Stimulated activated CD4-positive, alpha-beta T cell treated with anti-CD3 and anti-CD28 coated beads, Interleukin-1b, Interleukin-23, amount 100 ng/mL, for 48 hours (primary cell): ENCODE results near the gene MRPL37.
"Not testable (repeated sequence)": the region's sequence is repeated elsewhere in the genome, so short reads cannot be mapped to it uniquely, and the experiment has no call there.

Experiments
- DNase-seq: peaks from one replicate; pipeline ENCODE4 v3.0.0-alpha.2; 2020

The MRPL37 gene

DNA sequence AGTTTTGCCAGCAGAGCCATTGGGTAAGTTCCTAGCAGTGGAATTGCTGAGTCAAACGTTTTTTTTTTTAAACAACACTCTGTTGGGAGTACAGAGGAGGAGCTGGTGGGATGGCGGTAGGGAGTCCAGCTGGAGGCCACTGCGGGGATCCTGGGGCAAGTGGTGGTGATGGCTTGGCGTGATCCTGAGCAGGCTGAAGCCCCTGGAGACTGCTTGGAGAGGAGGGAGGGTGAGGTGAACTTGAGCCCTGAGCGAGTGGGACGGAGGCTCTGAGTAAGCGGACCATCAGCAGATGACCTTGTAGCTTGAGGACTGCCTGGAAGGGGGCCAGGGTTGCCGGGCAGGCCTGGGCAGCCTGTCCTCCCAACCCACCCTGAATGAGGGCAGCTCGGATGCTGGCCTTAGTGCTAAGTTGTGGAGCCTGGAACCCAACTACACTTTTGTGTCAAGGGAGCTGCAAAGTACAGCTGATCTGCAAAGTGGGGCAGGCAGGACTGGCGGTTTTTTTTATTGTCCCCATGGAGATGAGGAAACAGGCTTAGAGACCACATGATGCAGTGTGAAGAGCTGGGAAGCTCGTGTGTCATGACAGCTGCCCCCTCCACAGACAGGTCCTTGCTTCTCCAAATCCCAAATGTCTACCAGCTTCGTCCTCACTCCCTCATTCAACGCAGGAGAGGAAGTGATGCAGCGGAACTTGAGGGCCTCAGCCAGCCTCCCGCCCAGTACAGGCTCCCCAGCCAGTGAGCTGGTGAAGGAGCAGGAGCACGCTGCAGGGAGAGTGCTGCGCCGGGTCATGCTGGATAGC is 20.2 kb downstream of the MRPL37 start:
- no peak for DNase-seq

DNA sequence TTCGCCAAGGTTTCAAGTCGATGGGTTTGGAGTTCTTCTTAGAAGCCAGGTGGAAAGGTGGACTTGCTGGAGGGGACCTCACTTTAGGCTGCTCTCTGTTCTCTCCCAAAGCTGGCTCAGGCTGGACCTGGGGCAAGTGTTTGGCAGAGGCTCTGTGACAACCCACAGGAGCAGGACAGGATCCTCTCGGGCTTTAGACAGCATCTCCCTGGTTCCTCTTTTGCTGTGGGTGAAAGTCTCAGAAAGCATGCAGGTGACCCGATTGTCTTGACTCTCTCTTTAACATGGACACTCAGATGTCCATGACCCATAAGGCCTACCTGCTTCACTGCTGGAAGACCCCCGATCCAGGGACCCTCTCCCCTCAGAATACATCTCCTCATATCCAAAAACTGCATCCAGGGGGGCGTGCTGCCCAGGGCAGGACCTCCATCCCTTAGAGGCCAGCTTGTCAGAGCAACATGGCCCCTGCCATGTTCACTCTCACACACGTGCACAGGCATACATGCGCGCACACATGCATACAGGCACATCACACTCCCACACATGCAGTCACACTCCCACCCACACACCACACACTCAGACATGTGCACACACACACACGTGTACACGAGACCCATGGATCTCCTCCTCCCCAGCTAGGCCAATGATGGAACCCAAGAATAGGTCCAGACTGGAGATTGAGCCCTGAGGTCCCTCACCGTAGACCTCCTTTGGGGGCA is 21.3 kb downstream of the MRPL37 start:
- DNase-seq, result no peak

DNA sequence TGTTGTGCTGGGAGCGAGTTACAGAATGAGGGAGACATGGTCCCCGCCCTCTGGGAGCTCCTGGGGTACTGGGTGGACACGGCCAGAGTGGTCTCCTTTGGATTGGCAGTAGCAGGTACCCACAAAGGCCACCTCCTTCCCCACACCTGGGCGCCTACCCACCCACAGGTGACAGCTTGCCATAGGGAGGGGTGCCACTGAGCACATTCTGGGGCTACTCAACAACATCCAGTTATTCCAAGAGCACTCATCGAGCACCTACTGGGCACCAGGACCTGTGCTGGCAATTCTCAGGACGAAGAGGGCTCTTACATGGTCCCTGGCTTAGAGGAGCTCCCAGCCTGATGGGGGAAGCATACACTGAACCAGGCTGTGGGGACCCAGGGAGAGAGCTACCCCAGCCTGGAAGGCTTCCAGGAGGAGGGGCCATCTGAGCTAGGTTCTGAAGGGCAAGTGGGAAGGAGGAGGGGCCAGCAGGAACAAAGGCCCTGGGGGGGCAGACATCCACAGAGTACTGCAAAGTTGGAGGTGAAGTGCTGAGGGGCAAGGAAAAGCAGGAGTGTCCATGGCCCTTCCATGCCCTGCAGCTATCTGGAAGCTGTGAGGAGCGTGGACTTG is 22.0 kb downstream of the MRPL37 start:
- no peak for DNase-seq

DNA sequence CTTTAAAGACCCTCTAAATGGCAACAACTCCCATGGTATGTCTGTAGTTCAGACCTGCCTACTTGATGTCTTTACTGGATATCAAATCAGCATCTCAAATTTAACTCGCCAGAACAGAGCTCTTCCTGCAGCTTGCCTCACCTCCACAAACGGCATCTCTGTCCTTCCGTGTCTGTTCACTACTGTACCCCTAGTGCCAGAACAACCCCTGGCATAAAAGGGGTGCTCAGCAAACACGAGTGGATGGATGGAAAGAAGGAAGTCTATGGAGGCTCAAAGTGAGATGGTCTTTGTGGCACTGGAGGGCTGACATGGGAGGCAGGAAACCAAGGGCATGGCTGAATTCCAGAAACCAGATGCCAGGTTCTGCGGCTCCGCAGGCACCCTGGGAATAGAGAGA is 22.7 kb downstream of the MRPL37 start:
- no peak for DNase-seq

DNA sequence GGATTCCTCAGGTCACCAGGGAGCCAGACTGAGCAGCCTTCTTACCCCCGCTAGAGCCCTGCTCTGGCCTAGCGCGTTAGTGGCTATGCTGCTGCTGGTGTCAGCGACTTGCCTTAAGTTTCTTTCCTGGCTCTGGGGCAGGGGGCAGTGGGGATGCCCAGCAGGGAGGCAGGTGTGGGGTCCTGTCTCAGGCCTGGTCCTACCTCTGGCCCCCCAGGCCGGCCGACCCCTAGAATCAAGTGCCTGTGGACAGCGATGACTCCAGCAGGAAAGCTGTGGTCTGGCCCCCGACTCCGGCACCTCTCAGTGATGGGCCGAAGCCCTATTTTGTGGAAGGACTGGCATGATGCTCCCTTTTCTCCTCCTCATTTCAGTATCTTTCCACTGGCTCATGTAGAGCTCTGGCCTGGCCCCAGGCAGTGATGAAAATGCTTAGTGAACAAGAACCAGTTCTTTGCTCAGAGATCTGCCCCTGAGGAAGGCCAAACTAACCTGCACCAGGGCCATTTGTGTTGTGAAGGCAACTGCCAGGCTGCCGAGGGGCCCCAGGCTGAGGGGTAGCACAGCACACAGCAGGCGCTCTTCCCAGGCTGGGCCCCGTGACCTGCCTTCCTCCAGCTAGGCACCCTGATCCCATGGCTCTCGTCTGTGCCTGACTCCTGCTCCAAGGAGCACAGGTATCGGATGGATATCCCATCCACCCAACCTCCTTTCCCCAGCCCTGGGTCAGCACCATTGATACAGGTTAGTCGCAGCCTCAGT is 23.7 kb downstream of the MRPL37 start:
- no peak for DNase-seq

DNA sequence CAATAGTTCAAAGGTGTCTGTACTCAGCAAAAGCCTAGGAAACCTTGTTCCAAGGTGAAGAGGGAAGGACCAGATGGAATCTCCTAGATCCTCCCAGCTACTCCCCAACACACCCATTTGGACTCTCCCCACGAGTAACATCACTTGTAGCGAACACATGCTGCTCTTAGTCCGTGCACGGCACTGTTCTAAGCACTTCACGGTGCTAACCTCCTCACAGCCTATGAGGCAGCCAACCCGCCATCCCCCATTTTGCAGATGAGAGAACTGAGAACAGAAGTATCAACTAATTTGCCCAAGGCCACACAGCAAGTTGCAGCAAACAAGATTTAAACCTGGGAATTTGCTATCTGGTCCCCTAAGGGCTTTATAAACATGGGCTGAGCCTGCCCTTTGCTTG is 24.3 kb downstream of the MRPL37 start:
- no peak for DNase-seq

DNA sequence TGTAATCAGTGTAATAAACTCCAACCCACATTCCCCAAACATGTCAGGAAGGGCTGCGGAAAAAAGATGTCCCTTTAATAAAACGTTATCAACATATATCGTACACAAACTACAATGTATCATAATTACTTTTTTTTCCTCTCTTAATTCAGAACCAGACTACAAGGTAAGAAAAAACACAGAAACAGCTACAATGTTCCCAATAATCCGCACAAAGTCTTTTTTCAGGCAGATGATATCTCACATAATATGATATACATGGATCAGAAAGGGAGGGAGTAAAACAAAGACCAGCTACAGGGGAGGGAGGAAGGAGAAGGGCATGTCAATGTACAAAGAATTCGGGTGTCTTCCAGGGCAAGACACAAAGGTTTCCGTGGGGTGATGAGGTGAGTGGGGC is 25.4 kb downstream of the MRPL37 start:
- no peak for DNase-seq

DNA sequence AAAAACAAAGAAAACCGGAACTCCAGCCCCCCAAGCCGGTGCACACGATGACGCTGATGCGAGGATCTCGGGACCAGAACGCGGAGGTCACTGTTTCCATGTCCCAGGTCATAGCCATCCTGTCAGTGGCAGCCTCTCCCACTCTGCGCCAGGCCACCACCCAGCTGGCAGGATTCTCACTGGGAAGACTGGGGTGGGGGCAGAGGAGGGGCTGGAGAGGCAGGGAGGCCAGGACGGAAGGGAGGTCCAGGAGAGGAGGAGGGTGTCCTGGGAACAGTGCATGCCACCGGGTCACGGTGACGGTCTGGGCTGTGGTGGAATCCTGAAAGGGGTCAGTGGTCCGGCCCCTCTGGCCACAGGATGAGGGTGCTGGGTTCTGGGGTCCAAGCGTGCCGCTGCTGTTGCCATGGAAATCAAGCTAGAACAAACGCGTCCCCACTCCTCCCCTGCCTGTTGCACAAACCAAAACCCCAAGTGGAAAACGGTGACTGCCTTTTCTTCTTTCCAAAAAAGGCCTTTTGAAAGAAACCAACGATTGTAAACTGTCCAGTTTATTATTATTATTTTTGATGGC is 26.1 kb downstream of the MRPL37 start:
- DNase-seq, result no peak

DNA sequence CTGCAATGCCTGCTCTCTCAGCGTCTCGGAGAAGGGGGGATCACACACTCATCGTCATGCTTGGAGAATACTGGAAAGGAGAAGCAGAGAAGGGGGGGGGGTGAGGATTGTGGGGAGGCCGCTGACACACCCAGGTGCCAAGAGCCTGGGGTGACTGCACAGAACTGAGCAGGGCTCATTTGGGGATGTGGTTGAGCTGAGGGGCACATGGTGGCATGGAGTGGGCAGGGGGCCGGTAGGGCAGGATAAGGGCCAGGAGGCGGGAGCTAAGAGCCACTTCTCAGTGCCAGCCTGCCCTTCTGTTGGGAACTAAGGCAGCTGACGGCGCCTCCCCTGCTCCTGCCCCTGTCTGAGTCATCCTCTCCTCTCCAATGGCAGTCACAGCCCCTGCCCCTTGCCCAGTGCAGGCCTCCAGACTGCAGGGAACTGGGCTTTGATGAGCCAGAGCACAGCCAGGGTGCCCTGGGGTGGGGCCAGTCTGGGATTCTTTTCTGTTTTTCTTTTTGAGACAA is 27.2 kb downstream of the MRPL37 start:
- DNase-seq, result no peak

DNA sequence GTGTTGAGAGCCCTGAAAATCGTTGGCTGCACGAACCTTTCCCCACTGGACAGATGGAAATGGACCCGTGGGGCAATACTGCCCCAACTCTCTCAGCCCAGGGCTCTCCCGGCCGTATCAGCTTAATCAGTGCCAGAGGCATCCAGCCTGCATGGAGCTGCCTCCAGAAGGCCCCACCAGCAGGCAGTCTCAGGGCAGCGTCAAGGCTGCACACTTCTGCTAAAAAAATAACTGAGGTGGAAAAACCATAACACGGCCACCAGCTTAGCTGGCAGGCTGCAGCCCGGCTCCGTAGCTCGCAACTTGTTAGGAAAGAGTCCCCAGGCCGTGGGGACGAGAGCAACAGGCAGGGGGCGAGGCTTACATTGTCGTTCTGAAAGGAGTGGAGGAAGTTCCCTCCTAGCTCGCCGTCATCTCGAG is 27.9 kb downstream of the MRPL37 start:
- no peak for DNase-seq

DNA sequence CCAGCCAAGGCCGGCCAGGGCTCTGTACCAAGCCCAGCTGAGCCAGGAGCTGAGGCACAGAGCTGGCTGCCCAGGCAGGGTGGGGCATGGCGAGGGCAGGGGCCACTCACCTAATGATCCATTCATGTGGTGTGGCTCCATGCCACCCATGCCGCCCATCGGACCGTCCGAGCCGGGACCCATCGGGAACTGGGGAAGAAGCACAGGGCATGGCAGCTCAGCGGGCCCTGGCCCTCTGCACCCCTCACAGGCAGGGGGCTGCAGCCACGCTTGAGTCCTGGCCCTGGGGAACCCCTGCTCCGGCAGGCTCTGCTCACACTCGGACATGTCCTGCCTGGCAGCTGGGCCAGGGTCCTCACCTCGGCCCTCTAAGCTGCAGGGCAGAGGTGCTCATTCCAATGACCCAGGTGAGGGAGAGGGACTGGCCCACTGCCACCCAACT is 28.7 kb downstream of the MRPL37 start:
- no peak for DNase-seq

DNA sequence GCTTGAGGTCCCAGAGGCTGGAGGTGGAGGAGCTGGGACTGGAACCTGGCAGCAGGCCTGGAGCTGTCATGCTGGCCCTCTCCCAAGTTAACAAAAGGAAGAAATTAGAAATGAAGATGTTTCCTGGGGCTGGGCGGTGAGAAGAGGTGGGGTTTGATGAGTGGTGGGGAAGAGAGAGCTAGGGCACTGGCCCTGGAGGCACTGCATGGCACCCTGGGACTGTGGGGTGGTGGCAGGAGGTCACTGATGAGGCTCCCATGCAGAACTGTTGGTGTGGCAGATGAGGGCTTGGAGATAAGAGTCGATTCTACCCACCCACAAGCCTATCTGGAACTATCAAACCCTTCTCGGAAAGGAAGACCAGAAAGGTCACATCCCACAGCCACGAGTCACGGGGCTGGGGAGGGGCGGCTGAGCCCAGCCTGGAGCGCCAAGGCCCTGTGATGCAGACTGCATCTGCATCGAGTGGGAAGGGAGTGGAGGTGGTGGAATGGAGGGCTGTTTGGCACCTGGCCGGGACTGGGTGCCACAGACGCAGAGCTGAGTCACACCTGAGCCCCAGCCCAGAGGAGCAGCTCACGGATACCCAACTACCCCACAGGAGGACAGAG is 29.4 kb downstream of the MRPL37 start:
- DNase-seq, result peak; percentile 32

DNA sequence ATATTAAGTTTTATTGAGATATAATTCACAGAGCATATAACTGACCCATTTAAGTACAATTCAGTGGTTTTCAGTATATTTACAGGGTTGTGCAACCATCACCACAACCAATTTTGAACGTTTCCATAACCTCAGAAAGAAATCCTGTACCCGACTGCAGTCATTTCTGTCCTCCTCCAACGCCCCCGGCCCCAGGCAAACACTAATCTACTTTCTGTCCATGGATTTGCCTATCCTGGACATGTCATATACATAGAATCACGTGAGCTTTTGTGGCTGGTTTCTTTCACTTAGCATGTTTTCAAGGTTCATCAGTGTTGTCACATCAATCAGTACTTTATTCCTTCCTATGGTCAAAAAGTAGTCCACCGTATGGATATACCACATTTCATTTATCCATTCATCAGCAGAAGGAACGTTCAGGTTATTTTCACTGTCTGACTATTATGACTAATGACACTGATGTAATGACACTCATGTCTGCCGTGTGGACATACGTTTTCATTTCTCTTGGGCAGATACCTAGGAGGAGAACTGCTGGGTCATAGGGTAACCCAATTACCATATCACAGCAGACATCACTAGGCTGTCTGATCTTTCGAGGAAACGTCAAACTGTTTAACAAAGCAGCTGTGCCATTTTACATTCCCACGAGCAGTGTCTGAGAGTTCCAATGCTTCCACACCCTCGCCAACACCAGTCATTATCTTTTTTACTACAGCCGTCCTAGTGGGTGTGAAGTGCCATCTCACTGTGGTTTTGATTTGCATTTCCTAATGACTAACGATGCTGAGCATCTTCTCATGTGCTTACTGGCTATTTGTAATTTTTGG is 30.8 kb downstream of the MRPL37 start:
- DNase-seq, result peak; percentile 65

DNA sequence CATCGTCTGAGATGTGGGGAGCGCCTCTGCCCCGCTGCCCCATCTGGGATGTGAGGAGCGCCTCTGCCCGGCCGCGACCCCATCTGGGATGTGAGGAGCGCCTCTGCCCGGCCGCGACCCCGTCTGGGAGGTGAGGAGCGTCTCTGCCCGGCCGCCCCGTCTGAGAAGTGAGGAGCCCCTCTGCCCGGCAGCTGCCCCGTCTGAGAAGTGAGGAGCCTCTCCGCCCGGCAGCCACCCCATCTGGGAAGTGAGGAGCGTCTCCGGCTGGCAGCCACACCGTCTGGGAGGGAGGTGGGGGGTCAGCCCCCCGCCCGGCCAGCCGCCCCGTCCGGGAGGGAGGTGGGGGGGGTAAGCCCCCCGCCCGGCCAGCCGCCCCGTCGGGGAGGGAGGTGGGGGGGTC is 33.2 kb downstream of the MRPL37 start:
- DNase-seq, result not testable (repeated sequence)

DNA sequence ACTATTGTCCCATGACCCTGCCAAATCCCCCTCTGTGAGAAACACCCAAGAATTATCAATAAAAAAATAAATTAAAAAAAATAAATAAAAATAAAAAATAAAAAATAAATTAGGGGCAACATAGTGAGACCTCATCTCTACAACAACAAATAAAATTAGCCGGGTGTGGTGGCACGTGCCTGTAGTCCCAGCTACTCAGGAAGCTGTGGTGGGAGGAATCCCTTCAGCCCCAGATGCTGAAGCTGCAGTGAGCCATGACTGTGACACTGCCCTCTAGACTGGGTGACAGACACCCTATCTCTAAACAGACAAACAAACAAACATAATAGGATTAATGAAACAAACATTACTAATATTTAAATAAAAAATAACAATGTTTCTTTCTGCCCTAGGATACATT is 34.3 kb downstream of the MRPL37 start:
- DNase-seq, result no peak

DNA sequence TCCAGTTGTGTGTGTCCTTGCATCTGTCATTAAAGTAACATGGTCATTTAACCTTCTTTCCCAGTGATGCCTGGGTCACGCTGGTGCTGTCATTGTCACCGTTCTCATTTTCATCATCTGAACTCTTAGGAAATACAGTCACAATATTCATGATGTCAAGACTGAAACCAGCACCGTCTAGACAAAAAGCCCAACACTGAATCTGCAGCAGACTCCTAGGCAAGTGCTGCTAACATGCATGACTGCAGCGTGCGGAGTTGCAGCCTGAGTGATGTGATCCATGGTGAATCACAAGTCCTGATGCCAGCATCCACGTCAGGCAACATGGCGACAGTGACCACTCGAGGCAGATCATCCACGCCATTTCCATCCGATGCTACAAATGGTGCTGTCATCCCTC is 37.6 kb downstream of the MRPL37 start:
- no peak for DNase-seq

DNA sequence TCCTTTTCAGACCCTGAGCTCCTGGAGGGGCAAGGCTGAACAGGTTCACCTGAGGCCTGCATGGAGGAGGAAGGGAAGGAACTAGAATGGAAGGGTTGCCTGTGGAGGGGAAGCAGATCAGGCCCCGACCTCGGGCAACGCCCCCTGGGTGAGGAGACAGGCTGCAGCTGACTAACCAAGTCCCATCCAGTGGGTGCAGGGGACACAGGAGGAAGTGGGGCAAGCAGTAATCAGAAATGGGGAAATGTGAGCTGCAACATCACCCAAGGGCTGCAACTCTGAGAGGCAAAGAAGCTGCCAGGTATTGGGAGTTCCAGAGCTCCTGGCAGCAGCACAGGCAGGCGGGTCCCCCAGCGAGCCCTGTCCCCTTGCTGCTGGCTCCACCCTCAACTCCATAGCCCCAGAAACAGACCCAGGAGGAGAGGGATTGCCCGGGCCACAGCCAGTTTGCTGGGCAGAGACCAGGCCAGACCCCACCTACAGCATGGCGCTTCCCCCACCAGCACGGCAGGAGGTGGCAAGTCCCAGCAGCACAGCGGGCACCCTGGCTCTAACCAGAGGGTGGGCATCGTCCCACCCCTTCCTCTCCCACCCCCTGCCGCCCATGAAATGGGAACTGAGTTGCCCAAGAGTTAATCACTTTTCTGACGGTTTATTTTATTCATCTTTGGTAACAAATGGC is 38.5 kb downstream of the MRPL37 start:
- no peak for DNase-seq

DNA sequence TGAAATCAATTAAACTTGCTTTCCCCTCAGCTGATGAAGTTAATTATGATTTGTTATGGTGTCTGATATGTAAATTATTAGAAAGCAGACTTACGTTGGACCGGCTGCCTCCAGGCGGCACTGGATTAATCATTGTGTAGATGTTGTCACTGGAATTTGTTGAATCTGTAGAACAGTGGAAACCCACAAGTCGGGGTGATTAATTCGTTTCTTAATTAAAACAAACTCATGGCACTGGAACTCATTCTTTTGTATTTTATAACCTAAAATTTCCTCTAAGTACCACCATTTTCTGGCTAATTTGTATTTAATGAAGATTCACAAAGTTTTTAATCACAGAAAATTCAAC is 39.0 kb downstream of the MRPL37 start:
- no peak for DNase-seq

DNA sequence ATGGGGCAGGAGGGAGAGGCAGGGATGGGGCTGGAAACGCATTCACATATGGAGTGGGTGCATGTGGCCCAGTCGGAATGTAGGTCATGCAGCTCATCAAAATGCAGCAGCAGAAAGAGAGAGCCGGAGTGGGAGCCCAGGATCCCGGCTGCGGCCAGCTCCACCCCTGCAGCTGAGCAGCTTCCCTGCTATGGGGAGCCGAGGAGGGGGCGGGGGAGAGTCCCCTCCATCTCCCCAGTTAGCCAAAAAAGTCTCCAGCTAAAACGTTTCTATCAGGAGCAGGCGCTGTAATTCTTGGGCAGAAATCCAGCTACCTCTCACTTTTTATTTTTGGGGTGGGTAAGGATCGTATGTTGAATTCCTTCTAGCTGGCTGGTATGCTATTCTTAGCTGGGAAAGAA is 39.7 kb downstream of the MRPL37 start:
- no peak for DNase-seq

DNA sequence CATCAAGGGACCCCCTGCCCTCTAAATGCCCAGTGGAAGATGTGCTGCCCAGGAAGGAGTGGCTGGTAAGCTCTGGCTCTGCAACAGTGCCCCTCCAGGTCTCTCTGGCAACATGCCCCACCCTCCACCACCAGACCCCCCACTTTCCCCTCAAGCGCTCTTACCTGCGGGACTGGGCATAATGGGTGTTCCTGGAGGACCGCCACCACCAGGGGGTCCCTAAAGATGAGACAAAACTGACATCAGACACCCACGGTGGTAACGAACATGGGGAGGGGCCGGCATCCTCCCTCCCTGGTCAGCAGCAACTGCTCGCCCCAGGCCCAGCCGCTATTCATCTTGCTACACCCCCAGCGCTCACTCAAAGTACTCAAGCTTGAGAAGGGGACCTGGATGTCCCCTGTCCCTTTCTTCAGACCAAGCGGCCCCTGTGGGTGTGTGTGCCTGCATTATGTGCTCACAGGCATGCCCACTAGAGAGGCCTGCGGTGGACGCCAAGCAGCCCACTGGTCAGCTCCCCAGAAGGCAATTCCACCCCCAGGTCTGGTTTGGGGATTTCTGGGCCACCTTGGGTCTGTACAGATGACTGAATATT is 40.9 kb downstream of the MRPL37 start:
- no peak for DNase-seq
